Left lung (tissue), 10 donors: ENCODE results near the gene CCR7. TPM values are rescaled to one million over a fixed set of nuclear protein-coding genes. Genes with fewer than 3 reads are reported as not detected.
A peak's percentile ranks its signal among the peaks of the same experiment; 100 is the strongest.

Source experiments
- ATAC-seq: fragments of 200-7000 bp; cut with Tn5 transposase; one replicate; pipeline ENCODE4 v1.9.1; 2020; ENCODE audit warnings: moderate library complexity
- DNase-seq, 4 donors: peaks; one replicate each; pipeline ENCODE4 v3.0.0-alpha.2; 2013 to 2020
- H3K27ac ChIP-seq, 2 donors: fragments of 200-600 bp; sonication (generic) in 1 of 2; one replicate each; pipeline versions ENCODE4 v1.5.0 to v1.8.0; 2020 to 2021
- H3K27me3 ChIP-seq, 2 donors: fragments of 200-600 bp; sonication (generic) in 1 of 2; one replicate each; pipeline versions ENCODE4 v1.5.0 to v1.8.0; 2020 to 2021
- H3K36me3 ChIP-seq, 2 donors: fragments of 200-600 bp; sonication (generic) in 1 of 2; one replicate each; pipeline versions ENCODE4 v1.5.0 to v1.8.0; 2020 to 2021
- H3K4me1 ChIP-seq, 2 donors: fragments of 200-600 bp; one replicate each; pipeline ENCODE4 v1.8.0; 2021
- H3K4me3 ChIP-seq, 2 donors: fragments of 200-600 bp; sonication (generic) in 1 of 2; one replicate each; pipeline versions ENCODE4 v1.5.0 to v1.8.0; 2020 to 2021; ENCODE audit warnings: mild to moderate bottlenecking in 1 of 2
- H3K9me3 ChIP-seq, 2 donors: fragments of 200-600 bp; sonication (generic) in 1 of 2; one replicate each; pipeline versions ENCODE4 v1.5.0 to v1.8.0; 2020 to 2021
- intact Hi-C, 2 donors: fragments of 100-400 bp; cut with DNase I; formaldehyde crosslinking; loops; one replicate each; pipeline versions ENCODE4 v1.11.2 to v1.14.2; 2022
- polyA plus RNA-seq, 6 donors: library from polyadenylated mRNA; unstranded; fragments of 120-200 nt; gene quantifications; one replicate each; pipeline ENCODE4 v1.2.1, GENCODE V29; 2013; ENCODE audit not compliant: insufficient read length in 6 of 6
- total RNA-seq, 2 donors: library from RNA; stranded (reverse); fragmentation: NEBNext Ultra II Directional; extraction: Animal tissue kit (Norgen Biotek cat#: 25700); gene quantifications; one replicate each; pipeline ENCODE4 v1.2.1, GENCODE V29; 2021
- TF ChIP-seq, protein P1 (sequence below), 2 donors: fragments of 200-600 bp; sonication (generic) in 1 of 2; IDR thresholded peaks; one replicate each; pipeline versions ENCODE4 v1.5.0 to v1.8.0; 2021; ENCODE audit warnings: antibody characterized with exemption in 2 of 2
- donor health status: DM: no; HTN: yes; CAD: no.
- donor health status: DM: no; HTN: no; CAD: no.

CCR7 gene
- total and polyA plus RNA-seq, 8 donors: 0.35 to 1.6 (median 0.79) TPM

DNA sequence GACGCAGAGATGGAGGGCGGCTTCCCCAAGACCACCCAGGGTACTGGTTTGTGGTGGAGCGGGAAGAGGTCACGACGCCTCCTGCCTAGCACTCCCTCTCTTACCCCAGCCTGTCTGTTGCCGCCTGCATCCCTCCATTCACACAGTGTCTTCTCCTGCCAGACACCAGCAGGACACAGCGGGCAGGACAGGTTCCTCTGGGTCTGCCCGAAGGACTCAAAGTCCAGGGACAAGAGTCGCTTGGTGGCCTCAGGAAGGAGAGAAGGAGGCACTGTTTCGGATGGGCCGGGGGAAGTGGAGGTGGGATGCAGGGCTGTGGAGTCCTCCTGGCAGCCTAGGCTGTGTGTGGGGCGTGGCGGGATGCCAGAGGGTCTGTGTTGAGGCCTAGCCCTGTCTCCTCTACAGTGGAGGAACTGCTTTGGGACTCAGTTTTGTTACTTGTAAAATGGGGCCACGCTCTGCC is 44.2 kb downstream of the CCR7 start:
- no peak overlapping the region for H3K4me3 ChIP-seq
- peaks cover 0 to 29% of the 10 kb centered on the region in 2 donors for H3K4me1 ChIP-seq
- no peak for ATAC-seq
- H3K27me3 ChIP-seq: no peaks in the 10 kb centered on the region
- DNase-seq: no peak
- intact Hi-C loops: no loop called here
- TF ChIP-seq, protein P1, sequence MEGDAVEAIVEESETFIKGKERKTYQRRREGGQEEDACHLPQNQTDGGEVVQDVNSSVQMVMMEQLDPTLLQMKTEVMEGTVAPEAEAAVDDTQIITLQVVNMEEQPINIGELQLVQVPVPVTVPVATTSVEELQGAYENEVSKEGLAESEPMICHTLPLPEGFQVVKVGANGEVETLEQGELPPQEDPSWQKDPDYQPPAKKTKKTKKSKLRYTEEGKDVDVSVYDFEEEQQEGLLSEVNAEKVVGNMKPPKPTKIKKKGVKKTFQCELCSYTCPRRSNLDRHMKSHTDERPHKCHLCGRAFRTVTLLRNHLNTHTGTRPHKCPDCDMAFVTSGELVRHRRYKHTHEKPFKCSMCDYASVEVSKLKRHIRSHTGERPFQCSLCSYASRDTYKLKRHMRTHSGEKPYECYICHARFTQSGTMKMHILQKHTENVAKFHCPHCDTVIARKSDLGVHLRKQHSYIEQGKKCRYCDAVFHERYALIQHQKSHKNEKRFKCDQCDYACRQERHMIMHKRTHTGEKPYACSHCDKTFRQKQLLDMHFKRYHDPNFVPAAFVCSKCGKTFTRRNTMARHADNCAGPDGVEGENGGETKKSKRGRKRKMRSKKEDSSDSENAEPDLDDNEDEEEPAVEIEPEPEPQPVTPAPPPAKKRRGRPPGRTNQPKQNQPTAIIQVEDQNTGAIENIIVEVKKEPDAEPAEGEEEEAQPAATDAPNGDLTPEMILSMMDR (IDR thresholded peaks at IDR 0.05): no peak
- H3K36me3 ChIP-seq: no peaks in the 10 kb centered on the region
- no peak overlapping the region for H3K27ac ChIP-seq
- peaks cover 0 to 7% of the 10 kb centered on the region in 2 donors for H3K9me3 ChIP-seq

DNA sequence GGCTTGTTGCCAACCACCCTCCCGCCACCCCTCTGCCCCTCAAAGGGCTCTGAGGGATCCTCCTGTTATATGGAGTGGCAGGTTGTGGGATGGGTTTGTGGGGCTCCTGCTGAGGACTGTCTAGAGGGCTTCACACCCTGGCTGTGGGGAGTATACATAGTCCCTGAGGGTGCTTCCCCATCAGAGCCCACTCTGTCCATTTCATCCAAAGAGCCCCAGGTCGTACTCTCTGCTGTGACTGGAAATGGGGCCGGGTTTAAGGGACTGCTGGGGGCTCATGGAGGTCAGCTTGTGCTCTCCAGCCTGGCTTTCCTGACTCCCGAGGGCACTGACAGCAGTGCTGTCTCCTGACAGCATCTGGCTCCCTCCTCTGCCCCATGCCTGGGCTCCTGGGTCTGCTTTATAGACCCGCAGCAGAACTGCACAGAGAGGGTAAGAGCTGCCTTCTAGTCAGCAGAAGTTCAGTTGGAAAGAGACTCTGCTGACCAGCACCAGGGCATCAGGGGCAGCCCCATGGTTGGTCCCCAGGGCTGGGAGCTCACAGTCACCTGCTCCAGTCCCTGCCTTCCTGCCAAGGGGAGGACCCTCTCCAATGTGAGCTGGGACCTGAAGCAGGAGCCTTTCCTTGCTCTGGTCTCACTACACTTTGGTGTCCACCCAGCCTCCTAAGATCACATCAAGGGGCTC is 46.0 kb downstream of the CCR7 start:
- Histone ChIP-seq H3K27me3 (no peaks in the 10 kb centered on the region), H3K36me3 (no peaks in the 10 kb centered on the region), H3K9me3 (no peaks in the 10 kb centered on the region), H3K4me1 (peaks cover 0 to 40% of the 10 kb centered on the region in 2 donors), H3K27ac (no peak overlapping the region), H3K4me3 (no peak overlapping the region)
- intact Hi-C loops: no loop called here
- no peak for ATAC-seq
- peak in 1 of 4 donors; percentile 19 for DNase-seq
- TF ChIP-seq, protein P1 (IDR thresholded peaks at IDR 0.05): no peak

DNA sequence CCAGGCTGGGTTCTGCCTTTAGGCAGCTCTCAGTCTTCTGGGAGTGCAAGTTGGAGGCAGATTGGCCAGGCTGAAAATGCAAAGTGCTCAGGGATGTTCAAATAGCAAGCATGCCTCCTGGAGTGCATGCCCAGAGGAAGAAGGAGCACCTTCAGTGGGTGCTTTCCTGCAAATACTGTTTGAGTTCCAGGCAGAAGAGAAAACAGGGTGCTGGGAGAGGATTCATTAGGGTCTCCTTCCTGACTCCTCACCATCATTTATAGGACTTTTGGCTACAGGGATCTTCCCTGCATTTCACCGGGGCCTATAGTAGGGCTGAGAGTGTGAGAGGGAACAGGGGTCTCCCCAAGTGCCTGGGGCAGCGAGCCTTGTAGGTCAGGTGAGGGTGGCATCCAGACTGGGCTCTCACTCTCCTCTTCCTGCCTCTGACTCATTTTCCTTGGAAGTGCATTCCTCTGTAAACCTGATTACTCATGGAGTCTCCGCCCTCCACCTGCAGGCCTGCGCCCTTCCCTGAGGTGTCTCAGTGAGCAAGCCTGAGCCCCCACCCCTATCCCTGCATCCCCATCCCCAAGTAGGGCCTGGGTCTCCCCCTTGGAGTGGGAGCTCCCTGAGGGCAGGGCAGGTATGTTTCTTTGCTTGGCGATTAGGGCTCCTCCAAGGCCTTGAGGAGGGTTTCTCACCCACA is 46.7 kb downstream of the CCR7 start:
- Histone ChIP-seq H3K36me3 (no peaks in the 10 kb centered on the region), H3K27me3 (no peaks in the 10 kb centered on the region), H3K4me1 (peaks cover 0 to 40% of the 10 kb centered on the region in 2 donors), H3K4me3 (no peak overlapping the region), H3K27ac (peak overlapping the region in 1 of 2 donors; percentile 37), H3K9me3 (no peaks in the 10 kb centered on the region)
- DNase-seq: peak in 1 of 4 donors; percentile 44
- TF ChIP-seq, protein P1 (IDR thresholded peaks at IDR 0.05): no peak
- intact Hi-C loops: no loop called here
- peak; percentile 84 for ATAC-seq

DNA sequence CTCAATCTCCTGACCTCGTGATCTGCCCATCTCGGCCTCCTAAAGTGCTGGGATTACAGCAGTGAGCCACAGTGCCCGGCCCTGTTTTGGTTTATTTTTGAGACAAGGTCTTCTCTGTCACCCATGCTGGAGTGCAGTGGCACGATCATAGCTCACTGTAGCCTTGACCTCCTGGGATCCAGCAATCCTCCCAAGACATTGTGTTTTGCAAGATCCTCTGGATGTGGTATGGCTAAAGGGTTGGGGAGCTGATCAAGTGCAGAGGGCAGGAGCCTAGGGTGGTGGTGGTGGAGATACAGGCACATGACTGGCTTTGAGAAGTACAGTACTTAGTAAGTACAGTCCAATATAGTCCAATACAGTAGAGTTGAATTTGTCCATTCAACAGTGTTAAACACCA is 47.3 kb downstream of the CCR7 start:
- Histone ChIP-seq H3K27me3 (no peaks in the 10 kb centered on the region), H3K27ac (peak overlapping the region in 1 of 2 donors; percentile 37), H3K9me3 (no peaks in the 10 kb centered on the region), H3K36me3 (no peaks in the 10 kb centered on the region), H3K4me1 (peaks cover 0 to 40% of the 10 kb centered on the region in 2 donors), H3K4me3 (no peak overlapping the region)
- TF ChIP-seq, protein P1 (IDR thresholded peaks at IDR 0.05): no peak
- intact Hi-C loops: no loop called here
- peak in 1 of 4 donors; percentile 10 for DNase-seq
- ATAC-seq: no peak

DNA sequence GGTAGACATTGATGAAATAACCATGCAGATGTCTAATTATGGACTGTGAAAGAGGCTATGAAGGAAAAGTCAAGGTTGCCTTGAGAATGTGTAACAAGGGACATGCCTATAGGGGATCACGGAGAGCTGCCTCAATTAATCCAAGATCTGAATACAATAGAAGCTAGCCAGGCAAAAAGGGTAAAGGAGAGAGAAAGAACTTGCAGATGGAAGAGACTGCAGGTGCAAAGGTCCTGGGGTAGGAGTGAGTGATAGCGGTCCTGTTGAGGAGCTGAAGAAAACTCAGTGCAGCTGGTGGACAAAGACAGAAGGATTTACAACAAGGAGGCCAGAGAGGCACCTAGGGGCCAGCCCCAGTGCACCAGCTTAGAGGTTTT is 48.0 kb downstream of the CCR7 start:
- intact Hi-C loops: no loop called here
- H3K4me1 ChIP-seq: peaks cover 2 to 41% of the 10 kb centered on the region in 2 donors
- TF ChIP-seq, protein P1 (IDR thresholded peaks at IDR 0.05): no peak
- ATAC-seq: no peak
- no peak for DNase-seq
- H3K27me3 ChIP-seq: no peaks in the 10 kb centered on the region
- H3K36me3 ChIP-seq: no peaks in the 10 kb centered on the region
- no peaks in the 10 kb centered on the region for H3K9me3 ChIP-seq
- H3K27ac ChIP-seq: no peak overlapping the region
- no peak overlapping the region for H3K4me3 ChIP-seq
